HepG2 (cell line): ENCODE data around the gene LSMEM2. TPM values are rescaled to one million over a fixed set of nuclear protein-coding genes. Genes with fewer than 3 reads are reported as not detected.

Experiments used
- AHR ChIP-seq: IDR thresholded peaks from 2 replicates; pipeline ENCODE4 v1.6.1; 2018; ENCODE audit warnings: missing genetic modification reagents, missing compliant biosample characterization
- E2F2 ChIP-seq: sonication (generic); formaldehyde crosslinking; IDR thresholded peaks from 2 replicates; pipeline ENCODE4 v1.4.0; 2020; ENCODE audit warnings: missing genetic modification reagents, borderline replicate concordance
- ETS1 ChIP-seq: sonication (generic); formaldehyde crosslinking; IDR thresholded peaks from 2 replicates; pipeline ENCODE4 v1.4.0; 2020; ENCODE audit warnings: missing genetic modification reagents
- FLYWCH1 ChIP-seq: sonication (generic); formaldehyde crosslinking; IDR thresholded peaks from 2 replicates; pipeline ENCODE4 v1.8.1; 2023; ENCODE audit warnings: mild to moderate bottlenecking, missing genetic modification reagents
- FOXA1 ChIP-seq, 2 experiments: fragments of 450-650 bp in 1 of 2; sonication (generic) in 1 of 2; formaldehyde crosslinking in 1 of 2; IDR thresholded peaks; 2 replicates each; pipeline versions ENCODE4 v1.4.0 to v1.6.1; 2016 to 2020; ENCODE audit warnings: missing genetic modification reagents in 1 of 2
- GABPA ChIP-seq, 2 experiments: IDR thresholded peaks; 2 replicates each; pipeline ENCODE4 v1.6.1; 2011 to 2016; ENCODE audit warnings: low read depth in 2 of 2, low read length in 1 of 2, missing biosample characterization in 1 of 2, missing genetic modification characterization in 1 of 2
- ISL2 ChIP-seq: sonication (generic); formaldehyde crosslinking; IDR thresholded peaks from 2 replicates; pipeline ENCODE4 v1.5.0; 2020; ENCODE audit warnings: missing genetic modification reagents
- KLF16 ChIP-seq, 2 experiments: sonication (generic) in 1 of 2; formaldehyde crosslinking in 1 of 2; IDR thresholded peaks; 2 replicates each; pipeline versions ENCODE4 v1.6.1 to v1.8.0; 2016 to 2023; ENCODE audit warnings: missing genetic modification reagents in 2 of 2, missing compliant biosample characterization in 1 of 2
- MTF1 ChIP-seq: sonication (generic); formaldehyde crosslinking; IDR thresholded peaks from 2 replicates; pipeline ENCODE4 v1.5.0; 2020; ENCODE audit warnings: missing genetic modification reagents
- NCOA2 ChIP-seq: sonication (generic); formaldehyde crosslinking; IDR thresholded peaks from 2 replicates; pipeline ENCODE4 v1.8.0; 2022; ENCODE audit warnings: inconsistent platforms
- NONO ChIP-seq, 2 experiments: fragments of 450-650 bp in 1 of 2; sonication (generic) in 1 of 2; formaldehyde crosslinking in 1 of 2; IDR thresholded peaks in 1 of 2; conservative IDR thresholded peaks in 1 of 2; 2 replicates each; pipeline versions ENCODE4 v1.6.1 to v1.8.0; 2017 to 2022; ENCODE audit warnings: mild to moderate bottlenecking in 1 of 2, missing genetic modification reagents in 1 of 2, moderate library complexity in 1 of 2
- POLR2A ChIP-seq, 2 experiments: IDR thresholded peaks; 2 replicates each; pipeline ENCODE4 v1.6.1; 2011; ENCODE audit warnings: low read depth in 2 of 2, low read length in 2 of 2, mild to moderate bottlenecking in 1 of 2, moderate library complexity in 1 of 2; ENCODE audit not compliant: insufficient read depth in 1 of 2
- PPARG ChIP-seq: conservative IDR thresholded peaks from 2 replicates; pipeline ENCODE4 v1.6.1; 2016; ENCODE audit warnings: missing biosample characterization, missing genetic modification reagents
- SIX4 ChIP-seq: sonication (generic); formaldehyde crosslinking; IDR thresholded peaks from 2 replicates; pipeline ENCODE4 v1.4.0; 2020; ENCODE audit warnings: missing genetic modification reagents
- SMAD1 ChIP-seq: sonication (generic); formaldehyde crosslinking; IDR thresholded peaks from 2 replicates; pipeline ENCODE4 v1.4.0; 2020; ENCODE audit warnings: missing genetic modification reagents, low read depth, mild to moderate bottlenecking, borderline replicate concordance
- SMARCC2 ChIP-seq: fragments of 450-650 bp; IDR thresholded peaks from 2 replicates; pipeline ENCODE4 v1.6.1; 2017; ENCODE audit warnings: antibody characterized with exemption, mild to moderate bottlenecking
- SRF ChIP-seq: IDR thresholded peaks from 2 replicates; pipeline ENCODE4 v1.6.1; 2011; ENCODE audit warnings: mild to moderate bottlenecking, low read depth, low read length, moderate library complexity
- TMF1 ChIP-seq: sonication (generic); formaldehyde crosslinking; IDR thresholded peaks from 2 replicates; pipeline ENCODE4 v1.8.1; 2022; ENCODE audit warnings: low read depth, missing genetic modification reagents
- ZEB1 ChIP-seq: IDR thresholded peaks from 2 replicates; pipeline ENCODE4 v1.6.1; 2012; ENCODE audit warnings: mild to moderate bottlenecking, low read depth, inconsistent platforms; ENCODE audit not compliant: insufficient replicate concordance
- ZIK1 ChIP-seq: sonication (generic); formaldehyde crosslinking; IDR thresholded peaks from 2 replicates; pipeline ENCODE4 v1.5.0; 2020; ENCODE audit warnings: mild to moderate bottlenecking, low read depth, missing genetic modification reagents, borderline replicate concordance
- ZNF672 ChIP-seq: sonication (generic); formaldehyde crosslinking; IDR thresholded peaks from 2 replicates; pipeline ENCODE4 v1.8.1; 2022; ENCODE audit warnings: missing genetic modification reagents
- ZNF878 ChIP-seq: sonication (generic); formaldehyde crosslinking; IDR thresholded peaks from 2 replicates; pipeline ENCODE4 v1.8.1; 2023; ENCODE audit warnings: mild to moderate bottlenecking, missing genetic modification reagents, moderate library complexity
- ZSCAN21 ChIP-seq: sonication (generic); formaldehyde crosslinking; IDR thresholded peaks from 2 replicates; pipeline ENCODE4 v1.8.0; 2022; ENCODE audit warnings: mild to moderate bottlenecking, missing genetic modification reagents, moderate library complexity, borderline replicate concordance
- polyA plus RNA-seq, 8 experiments: library from polyadenylated mRNA; depleted of rRNA in 3 of 8; stranded (reverse) in 7 of 8; unstranded in 1 of 8; fragments of >200 nt; fragmentation: Illumina TruSeq in 4 of 8; extraction: Trizol in 4 of 8; gene quantifications; 2 replicates each; pipeline versions ENCODE4 v1.2.1 to v1.2.3, GENCODE V29; 2011 to 2016; ENCODE audit warnings: low read depth in 4 of 8, missing spikeins in 1 of 8, mixed read lengths in 1 of 8; ENCODE audit not compliant: insufficient read depth in 1 of 8
- total RNA-seq, 5 experiments: library from RNA; depleted of rRNA; stranded (reverse); fragments of >200 nt; fragmentation: Illumina TruSeq; extraction: Trizol; gene quantifications; 2 replicates each; pipeline ENCODE4 v1.2.3, GENCODE V29; 2016; ENCODE audit warnings: low read depth in 1 of 5
- TF ChIP-seq, protein P1 (sequence below): sonication (generic); formaldehyde crosslinking; IDR thresholded peaks from 2 replicates; pipeline ENCODE4 v1.8.0; 2022; ENCODE audit warnings: missing genetic modification reagents, mild to moderate bottlenecking, borderline replicate concordance
- TF ChIP-seq, protein P2 (sequence below): sonication (generic); formaldehyde crosslinking; IDR thresholded peaks from 2 replicates; pipeline ENCODE4 v1.4.0; 2020; ENCODE audit warnings: missing genetic modification reagents; ENCODE audit errors: not compliant biosample characterization

The LSMEM2 gene
- total and polyA plus RNA-seq, 2 of the 13 experiments (the other 11 are each of a cell fraction or from before 2014, with no cell fraction given): 0.07 to 0.41 TPM

- TF ChIP-seq E2F2 (CRISPR knock-in tag) (no peak; the same call in 1 of the 2 replicates), GABPA (IDR thresholded peaks at IDR 0.05; ENCODE audit: low read depth, low read length) (no peak), GABPA (CRISPR knock-in tag; IDR thresholded peaks at IDR 0.05; ENCODE audit: low read depth) (peak; percentile 53), TMF1 (CRISPR knock-in tag) (0 out of 2 replicates have a peak, but pooled peaks have one; percentile 8), ISL2 (CRISPR knock-in tag) (peak; percentile 18), NCOA2 (CRISPR knock-in tag) (0 out of 2 replicates have a peak, but pooled peaks have one; percentile 8), ZSCAN21 (CRISPR knock-in tag) (peak; percentile 97), KLF16 (CRISPR knock-in tag; IDR thresholded peaks at IDR 0.05) (peak in 1 of 2 experiments; percentile 75; a peak in 2 of 4 replicates), ZIK1 (CRISPR knock-in tag) (peak; percentile 86), ZEB1 (peak; percentile 72), ZNF672 (CRISPR knock-in tag) (no peak), SMAD1 (CRISPR knock-in tag) (0 out of 2 replicates have a peak, but pooled peaks have one; percentile 28), ETS1 (CRISPR knock-in tag) (no peak), SMARCC2 (no peak), SIX4 (CRISPR knock-in tag) (no peak), MTF1 (no peak), PPARG (CRISPR knock-in tag) (no peak), SRF (no peak; the same call in 1 of the 2 replicates), NONO (IDR thresholded peaks at IDR 0.05) (no peak), NONO (CRISPR knock-in tag; conservative IDR thresholded peaks at IDR 0.05) (peak; percentile 75; the same call in 1 of the 2 replicates), POLR2A (IDR thresholded peaks at IDR 0.05; ENCODE audit: insufficient read depth in 1 of 2, low read depth in 2 of 2, low read length in 2 of 2) (peak in 1 of 2 experiments; percentile 79; a peak in 2 of 4 replicates), FLYWCH1 (CRISPR knock-in tag) (no peak), AHR (CRISPR knock-in tag) (0 out of 2 replicates have a peak, but pooled peaks have one; percentile 56), FOXA1 (IDR thresholded peaks at IDR 0.05) (no peak), FOXA1 (CRISPR knock-in tag; IDR thresholded peaks at IDR 0.05) (peak; percentile 16; the same call in 1 of the 2 replicates), ZNF878 (CRISPR knock-in tag) (peak; percentile 81)
- TF ChIP-seq, protein P1, sequence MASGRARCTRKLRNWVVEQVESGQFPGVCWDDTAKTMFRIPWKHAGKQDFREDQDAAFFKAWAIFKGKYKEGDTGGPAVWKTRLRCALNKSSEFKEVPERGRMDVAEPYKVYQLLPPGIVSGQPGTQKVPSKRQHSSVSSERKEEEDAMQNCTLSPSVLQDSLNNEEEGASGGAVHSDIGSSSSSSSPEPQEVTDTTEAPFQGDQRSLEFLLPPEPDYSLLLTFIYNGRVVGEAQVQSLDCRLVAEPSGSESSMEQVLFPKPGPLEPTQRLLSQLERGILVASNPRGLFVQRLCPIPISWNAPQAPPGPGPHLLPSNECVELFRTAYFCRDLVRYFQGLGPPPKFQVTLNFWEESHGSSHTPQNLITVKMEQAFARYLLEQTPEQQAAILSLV (CRISPR knock-in tag): no peak; the same call in 1 of the 2 replicates
- TF ChIP-seq, protein P2, sequence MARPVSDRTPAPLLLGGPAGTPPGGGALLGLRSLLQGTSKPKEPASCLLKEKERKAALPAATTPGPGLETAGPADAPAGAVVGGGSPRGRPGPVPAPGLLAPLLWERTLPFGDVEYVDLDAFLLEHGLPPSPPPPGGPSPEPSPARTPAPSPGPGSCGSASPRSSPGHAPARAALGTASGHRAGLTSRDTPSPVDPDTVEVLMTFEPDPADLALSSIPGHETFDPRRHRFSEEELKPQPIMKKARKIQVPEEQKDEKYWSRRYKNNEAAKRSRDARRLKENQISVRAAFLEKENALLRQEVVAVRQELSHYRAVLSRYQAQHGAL: no peak
These were observed 20.1 kb downstream of the LSMEM2 start, which contains the start of the genes HYAL3 and NAA80 (continued) for GRCh38 chr3:50298836-50299637.
